HG03558 (cell line): ENCODE data around the gene XPNPEP3.

Source experiments
- ATAC-seq: cut with Tn5 transposase; IDR thresholded peaks from one replicate; pipeline ENCODE4 v1.9.1; 2021; ENCODE audit warnings: moderate number of reproducible peaks; ENCODE audit not compliant: unreplicated experiment; ENCODE audit errors: extremely low read depth

XPNPEP3 gene

DNA sequence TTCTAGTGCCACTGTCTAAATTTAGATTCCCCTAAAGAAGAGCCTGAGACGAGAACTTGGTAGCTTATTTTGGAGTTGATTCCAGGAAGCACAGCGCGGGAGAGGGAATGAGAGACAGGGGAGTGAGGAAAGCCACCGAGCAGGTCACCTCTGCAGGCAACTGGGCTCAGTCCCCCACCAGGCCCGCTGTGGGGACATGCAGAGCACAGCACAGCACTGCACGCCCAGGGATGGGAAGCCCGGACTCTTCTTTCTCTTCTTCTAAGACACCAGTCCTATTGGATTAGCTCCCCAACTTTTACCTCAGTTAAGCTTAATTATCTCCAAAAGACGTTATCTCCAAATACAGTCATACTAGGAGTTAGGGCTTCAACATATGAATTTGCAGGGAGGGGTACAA lies 122.9 kb downstream of the XPNPEP3 start:
- no peak for ATAC-seq
